Right ventricle myocardium superior (tissue), 1 donor: ENCODE results near the gene RHOT2. TPM values are rescaled to one million over a fixed set of nuclear protein-coding genes. Genes with fewer than 3 reads are reported as not detected.
"Not testable (repeated sequence)": the region's sequence is repeated elsewhere in the genome, so short reads cannot be mapped to it uniquely, and the experiment has no call there.

Experiments
- ATAC-seq: fragments of 200-7000 bp; cut with Tn5 transposase; one replicate; pipeline ENCODE4 v1.9.1; 2020; ENCODE audit warnings: mild to moderate bottlenecking; ENCODE audit not compliant: poor library complexity
- DNase-seq: peaks from one replicate; pipeline ENCODE4 v3.0.0-alpha.2; 2020
- intact Hi-C: fragments of 100-400 bp; cut with DNase I; formaldehyde crosslinking; loops from one replicate; pipeline ENCODE4 v1.11.2; 2022
- total RNA-seq: library from RNA; stranded (reverse); fragmentation: NEBNext Ultra II Directional; extraction: Animal tissue kit (Norgen Biotek cat#: 25700); gene quantifications from one replicate; pipeline ENCODE4 v1.2.1, GENCODE V29; 2021
- donor health status: DM: no; HTN: yes; CAD: no; lungs with severe emphysema.

RHOT2 gene
- total RNA-seq, 1 donor from 2014 or later, result 81.9 TPM

- DNase-seq (no peak), ATAC-seq (no peak)
Observed at GRCh38 chr16:686459-687260, 18.7 kb downstream of the RHOT2 start.

GRCh38 chr16:687499-687898, 19.6 kb downstream of the RHOT2 start:
- ATAC-seq (no peak), DNase-seq (no peak)
- intact Hi-C loops, result no loop called here

More at GRCh38 chr16:686459-687260, 18.7 kb downstream of the RHOT2 start:
- intact Hi-C loops, result no loop called here

- ATAC-seq (no peak), DNase-seq (no peak)
- intact Hi-C loops, result no loop called here
Observed at GRCh38 chr16:689175-689897, 21.4 kb downstream of the RHOT2 start.

- ATAC-seq, DNase-seq, intact Hi-C loops: not testable (repeated sequence)
Observed at GRCh38 chr16:691242-691641, 23.3 kb downstream of the RHOT2 start.

- ATAC-seq, result no peak
- intact Hi-C loops, result no loop called here
- no peak for DNase-seq
Observed at GRCh38 chr16:692356-693108, 24.6 kb downstream of the RHOT2 start.

- intact Hi-C loops, result no loop called here
- DNase-seq, result no peak
- ATAC-seq, result no peak
Observed at GRCh38 chr16:693364-693763, 25.4 kb downstream of the RHOT2 start.

- no peak for ATAC-seq
- DNase-seq, result no peak
- intact Hi-C loops, result no loop called here
Observed at GRCh38 chr16:693766-694165, 25.8 kb downstream of the RHOT2 start.

GRCh38 chr16:694187-694862, 26.4 kb downstream of the RHOT2 start:
- DNase-seq, result no peak
- intact Hi-C loops, result no loop called here
- no peak for ATAC-seq

GRCh38 chr16:694863-695354, 27.0 kb downstream of the RHOT2 start:
- DNase-seq, result no peak
- no peak for ATAC-seq
- intact Hi-C loops, result no loop called here

- DNase-seq (no peak), ATAC-seq (peak; percentile 13)
- intact Hi-C loops, result no loop called here
Observed at GRCh38 chr16:695355-696089, 27.6 kb downstream of the RHOT2 start.

GRCh38 chr16:698911-699671, 31.2 kb downstream of the RHOT2 start:
- no peak for ATAC-seq
- intact Hi-C loops, result no loop called here
- DNase-seq, result no peak

- ATAC-seq, result peak; percentile 80
- intact Hi-C loops, result no loop called here
- no peak for DNase-seq
Observed at GRCh38 chr16:700684-701584, 33.0 kb downstream of the RHOT2 start.

GRCh38 chr16:702341-702740, 34.4 kb downstream of the RHOT2 start:
- ATAC-seq (no peak), DNase-seq (no peak)
- intact Hi-C loops, result no loop called here

GRCh38 chr16:703406-703805, 35.5 kb downstream of the RHOT2 start:
- DNase-seq (no peak), ATAC-seq (no peak)
- intact Hi-C loops, result no loop called here

- DNase-seq (no peak), ATAC-seq (no peak)
- intact Hi-C loops, result no loop called here
Observed at GRCh38 chr16:704047-704446, 36.1 kb downstream of the RHOT2 start.

GRCh38 chr16:704552-705380, 36.8 kb downstream of the RHOT2 start:
- ATAC-seq (no peak), DNase-seq (no peak)
- intact Hi-C loops, result no loop called here
